ENCODE data around the gene RAD23B.
A peak's percentile ranks its signal among the peaks of the same experiment; 100 is the strongest.

- no peak for TF ChIP-seq EZH2 (IDR thresholded peaks at IDR 0.05; ENCODE audit: insufficient read depth, low read length)
- TF ChIP-seq, protein P1, sequence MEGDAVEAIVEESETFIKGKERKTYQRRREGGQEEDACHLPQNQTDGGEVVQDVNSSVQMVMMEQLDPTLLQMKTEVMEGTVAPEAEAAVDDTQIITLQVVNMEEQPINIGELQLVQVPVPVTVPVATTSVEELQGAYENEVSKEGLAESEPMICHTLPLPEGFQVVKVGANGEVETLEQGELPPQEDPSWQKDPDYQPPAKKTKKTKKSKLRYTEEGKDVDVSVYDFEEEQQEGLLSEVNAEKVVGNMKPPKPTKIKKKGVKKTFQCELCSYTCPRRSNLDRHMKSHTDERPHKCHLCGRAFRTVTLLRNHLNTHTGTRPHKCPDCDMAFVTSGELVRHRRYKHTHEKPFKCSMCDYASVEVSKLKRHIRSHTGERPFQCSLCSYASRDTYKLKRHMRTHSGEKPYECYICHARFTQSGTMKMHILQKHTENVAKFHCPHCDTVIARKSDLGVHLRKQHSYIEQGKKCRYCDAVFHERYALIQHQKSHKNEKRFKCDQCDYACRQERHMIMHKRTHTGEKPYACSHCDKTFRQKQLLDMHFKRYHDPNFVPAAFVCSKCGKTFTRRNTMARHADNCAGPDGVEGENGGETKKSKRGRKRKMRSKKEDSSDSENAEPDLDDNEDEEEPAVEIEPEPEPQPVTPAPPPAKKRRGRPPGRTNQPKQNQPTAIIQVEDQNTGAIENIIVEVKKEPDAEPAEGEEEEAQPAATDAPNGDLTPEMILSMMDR (IDR thresholded peaks at IDR 0.05; ENCODE audit: insufficient read depth, low read depth, low read length), result peak; percentile 53
These were observed 58.0 kb downstream of the RAD23B start for GRCh38 chr9:107340920-107341632.
